HG02938 (cell line): Measurements from ENCODE around the gene POU4F2.

ENCODE experiments used
- ATAC-seq: cut with Tn5 transposase; IDR thresholded peaks from one replicate; pipeline ENCODE4 v1.9.1; 2021; ENCODE audit warnings: mild to moderate bottlenecking, moderate library complexity; ENCODE audit not compliant: unreplicated experiment

POU4F2 gene

GRCh38 chr4:146638786-146639505 lies at the start of gene POU4F2:
Gene POU4F2, plus strand, starts transcription at chr4:146638893. Its CDS starts 248 bp downstream, at chr4:146639141.
- no peak for ATAC-seq

- ATAC-seq = no peak
These were observed 47.9 kb upstream of the POU4F2 start for GRCh38 chr4:146590801-146591200.

DNA sequence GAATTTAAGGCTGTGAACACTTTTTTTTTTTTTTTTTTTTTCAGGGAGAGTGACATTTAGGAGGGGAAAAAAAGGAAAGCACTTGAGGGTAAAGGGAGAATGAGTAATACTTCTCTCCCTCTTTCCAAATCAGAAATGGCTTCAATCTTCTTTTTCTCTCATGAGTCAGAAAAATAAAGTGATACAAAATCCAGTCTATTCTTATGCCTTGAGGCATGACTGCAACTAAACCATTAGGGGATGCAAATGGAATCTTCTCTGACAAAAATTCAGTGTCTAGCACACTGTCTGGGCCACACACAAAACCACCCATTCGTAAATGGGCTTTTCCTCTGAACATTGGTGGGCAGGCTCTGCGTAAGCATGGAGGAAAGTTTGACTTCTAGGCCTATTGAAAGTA lies 46.7 kb upstream of the POU4F2 start:
- no peak for ATAC-seq

- no peak for ATAC-seq
These were observed 5.8 kb upstream of the POU4F2 start for GRCh38 chr4:146632770-146633470.

DNA sequence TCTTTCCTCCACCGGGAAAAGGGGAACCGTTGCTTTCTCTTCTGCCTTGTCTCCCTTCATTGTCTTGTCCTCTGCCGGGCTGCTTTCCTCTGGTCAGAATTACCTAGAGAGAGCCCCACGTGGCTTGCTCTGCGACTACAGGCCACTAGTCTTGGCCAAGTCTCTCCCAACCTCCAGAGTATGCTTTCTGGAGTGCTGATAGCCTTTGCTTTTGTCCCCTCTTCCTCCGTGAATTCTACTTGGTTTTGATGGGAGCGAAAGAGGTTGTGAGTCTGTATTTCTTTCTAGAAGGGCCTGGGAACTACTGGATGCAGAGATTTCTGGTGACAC lies 5.3 kb upstream of the POU4F2 start:
- ATAC-seq = no peak

DNA sequence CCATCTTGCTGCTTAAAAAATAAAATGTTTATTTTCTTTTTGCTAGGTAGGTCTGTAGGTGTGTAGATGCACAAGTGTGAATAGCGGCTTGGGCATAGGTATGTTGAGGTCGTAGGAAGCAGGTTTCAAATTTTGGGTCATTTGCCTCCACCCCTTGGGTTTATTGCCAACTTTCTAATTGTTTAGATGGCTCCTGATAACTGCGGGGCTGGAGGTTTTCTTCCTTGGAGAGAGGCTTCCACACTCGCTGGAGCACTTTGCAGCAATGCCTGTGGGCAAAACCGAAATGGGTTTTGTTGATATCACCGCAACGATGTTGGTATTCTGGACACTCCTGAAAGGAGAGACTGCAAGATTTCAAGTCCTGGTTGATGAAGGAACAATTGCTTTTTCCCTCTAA lies 3.9 kb upstream of the POU4F2 start:
- no peak for ATAC-seq

- no peak for ATAC-seq
These were observed 916 bp upstream of the POU4F2 start for GRCh38 chr4:146637621-146638332.

DNA sequence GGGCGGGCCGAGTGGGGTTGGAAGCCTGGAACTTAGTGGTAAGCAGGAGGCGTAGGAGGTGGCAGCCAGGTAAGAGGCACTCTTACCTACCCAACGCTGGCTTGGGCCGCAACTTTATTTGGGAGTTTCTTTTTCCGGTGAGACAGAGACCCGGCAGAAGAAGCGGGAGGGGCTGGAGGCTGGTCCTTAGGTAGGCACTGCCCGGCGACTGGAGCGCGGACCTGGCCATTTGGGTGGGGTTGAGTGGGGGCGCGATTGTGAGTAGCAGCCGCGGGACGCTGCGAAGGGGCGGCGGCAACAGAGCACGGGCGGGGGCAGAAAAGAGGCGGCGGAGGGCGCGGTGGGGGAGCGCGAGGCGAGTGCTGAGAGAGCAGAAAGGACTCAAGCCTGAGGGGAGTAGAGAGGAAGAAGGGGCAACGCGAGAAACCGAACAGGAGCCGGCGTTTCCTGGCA lies 334 bp upstream of the POU4F2 start:
- no peak for ATAC-seq

DNA sequence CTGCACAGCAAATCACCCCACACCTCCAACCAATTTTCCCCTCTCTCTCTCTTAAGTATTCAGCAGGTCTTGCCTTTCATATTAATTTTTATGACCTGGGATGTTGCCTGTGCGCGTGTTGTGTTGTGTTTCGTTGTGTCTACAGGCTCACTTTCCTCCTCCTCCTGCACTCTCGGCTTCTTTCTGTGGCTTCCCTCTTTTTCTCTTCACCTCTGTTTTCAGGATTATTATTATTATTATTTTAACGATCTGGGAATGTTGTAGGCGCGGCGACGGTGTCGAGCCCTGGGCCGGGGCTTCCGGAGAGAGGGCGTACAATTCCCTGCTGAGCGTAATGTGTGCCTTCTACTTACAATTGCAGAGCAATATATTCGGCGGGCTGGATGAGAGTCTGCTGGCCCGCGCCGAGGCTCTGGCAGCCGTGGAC lies 826 bp downstream of the POU4F2 start:
- no peak for ATAC-seq

- ATAC-seq = no peak
These were observed 1.4 kb downstream of the POU4F2 start for GRCh38 chr4:146640021-146640464.

GRCh38 chr4:146640465-146641061 lies 1.9 kb downstream of the POU4F2 start:
- no peak for ATAC-seq

- no peak for ATAC-seq
These were observed 3.1 kb downstream of the POU4F2 start for GRCh38 chr4:146641762-146642161.

- ATAC-seq = no peak
These were observed 5.2 kb downstream of the POU4F2 start for GRCh38 chr4:146643812-146644401.

DNA sequence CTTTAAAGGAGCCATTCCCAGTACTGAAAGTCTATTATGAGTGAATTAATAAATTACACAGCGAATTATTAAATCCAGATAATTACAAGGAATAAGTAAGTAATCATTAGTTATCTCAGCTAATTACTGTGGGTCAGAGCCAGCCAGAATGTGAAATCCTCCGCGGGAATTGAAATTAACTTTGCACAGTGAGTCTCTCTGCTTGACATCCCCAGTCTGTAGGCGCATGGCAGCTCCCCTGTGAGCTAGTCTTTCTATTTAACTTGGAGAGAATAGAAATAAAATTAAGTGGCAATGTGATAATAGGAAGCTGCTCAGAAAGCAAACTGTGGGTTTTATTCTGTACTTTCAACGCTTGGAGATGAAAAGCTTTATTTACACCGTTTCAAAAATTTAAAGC lies 7.2 kb downstream of the POU4F2 start:
- ATAC-seq = no peak

GRCh38 chr4:146646593-146647325 lies 8.1 kb downstream of the POU4F2 start:
- ATAC-seq = no peak

GRCh38 chr4:146647615-146648460 lies 9.1 kb downstream of the POU4F2 start:
- no peak for ATAC-seq

DNA sequence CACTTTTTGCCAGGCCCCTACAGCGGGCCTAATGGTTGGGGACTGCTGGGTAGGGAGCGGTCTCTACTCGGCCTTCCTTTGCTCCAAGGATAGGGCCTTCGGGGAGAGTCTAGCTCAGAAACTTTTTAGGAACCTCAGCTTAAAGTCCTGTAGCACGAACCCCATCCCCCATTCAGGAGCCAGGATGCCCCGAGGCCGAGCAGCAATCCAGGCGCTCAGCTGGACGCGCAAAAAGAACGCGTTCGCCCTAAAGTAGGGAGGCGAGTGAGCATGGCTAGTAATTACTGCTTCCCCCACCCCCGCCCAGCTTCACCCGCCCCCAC lies 9.7 kb downstream of the POU4F2 start:
- no peak for ATAC-seq

- ATAC-seq = no peak
These were observed 10.5 kb downstream of the POU4F2 start for GRCh38 chr4:146649232-146649631.

DNA sequence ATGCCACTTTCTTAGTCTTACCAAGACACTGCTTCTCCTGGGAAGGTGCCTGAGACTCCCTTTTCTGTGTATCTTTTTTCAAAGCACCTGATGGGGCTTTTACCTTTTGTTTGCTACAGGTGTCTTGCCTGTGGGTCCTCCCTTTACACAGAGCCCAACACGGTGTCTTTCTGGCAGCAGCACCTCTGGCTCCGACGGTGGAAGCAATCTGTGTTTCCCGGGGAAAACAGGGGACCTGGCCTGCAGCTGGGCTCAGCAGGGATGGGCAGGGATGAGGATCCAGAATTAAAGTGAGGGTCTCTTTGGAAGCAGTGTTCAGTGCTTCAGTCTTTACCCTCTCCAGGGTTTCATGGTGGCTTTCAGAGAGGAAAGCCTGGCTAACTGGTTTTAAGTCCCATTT lies 11.3 kb downstream of the POU4F2 start:
- no peak for ATAC-seq
